GM20000 (cell line): Measurements from ENCODE around the gene CDC25A.

Source experiments
- DNase-seq: peaks from one replicate; pipeline ENCODE4 v3.0.0; 2012; ENCODE audit warnings: low spot score
- TF ChIP-seq, protein P1 (sequence below): IDR thresholded peaks from 2 replicates; pipeline ENCODE4 v1.5.1; 2012; ENCODE audit warnings: mild to moderate bottlenecking, control low read depth; ENCODE audit errors: extremely low read depth, missing control alignments

Gene CDC25A

GRCh38 chr3:48184299-48184698 is 3.9 kb downstream of the CDC25A start:
- TF ChIP-seq, protein P1, sequence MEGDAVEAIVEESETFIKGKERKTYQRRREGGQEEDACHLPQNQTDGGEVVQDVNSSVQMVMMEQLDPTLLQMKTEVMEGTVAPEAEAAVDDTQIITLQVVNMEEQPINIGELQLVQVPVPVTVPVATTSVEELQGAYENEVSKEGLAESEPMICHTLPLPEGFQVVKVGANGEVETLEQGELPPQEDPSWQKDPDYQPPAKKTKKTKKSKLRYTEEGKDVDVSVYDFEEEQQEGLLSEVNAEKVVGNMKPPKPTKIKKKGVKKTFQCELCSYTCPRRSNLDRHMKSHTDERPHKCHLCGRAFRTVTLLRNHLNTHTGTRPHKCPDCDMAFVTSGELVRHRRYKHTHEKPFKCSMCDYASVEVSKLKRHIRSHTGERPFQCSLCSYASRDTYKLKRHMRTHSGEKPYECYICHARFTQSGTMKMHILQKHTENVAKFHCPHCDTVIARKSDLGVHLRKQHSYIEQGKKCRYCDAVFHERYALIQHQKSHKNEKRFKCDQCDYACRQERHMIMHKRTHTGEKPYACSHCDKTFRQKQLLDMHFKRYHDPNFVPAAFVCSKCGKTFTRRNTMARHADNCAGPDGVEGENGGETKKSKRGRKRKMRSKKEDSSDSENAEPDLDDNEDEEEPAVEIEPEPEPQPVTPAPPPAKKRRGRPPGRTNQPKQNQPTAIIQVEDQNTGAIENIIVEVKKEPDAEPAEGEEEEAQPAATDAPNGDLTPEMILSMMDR, result no peak
- DNase-seq, result no peak

GRCh38 chr3:48180531-48181253 is 7.5 kb downstream of the CDC25A start:
- DNase-seq, result no peak
- TF ChIP-seq, protein P1, result no peak

- no peak for DNase-seq
- TF ChIP-seq, protein P1, result no peak
Measured at GRCh38 chr3:48180021-48180420, 8.2 kb downstream of the CDC25A start.

DNA sequence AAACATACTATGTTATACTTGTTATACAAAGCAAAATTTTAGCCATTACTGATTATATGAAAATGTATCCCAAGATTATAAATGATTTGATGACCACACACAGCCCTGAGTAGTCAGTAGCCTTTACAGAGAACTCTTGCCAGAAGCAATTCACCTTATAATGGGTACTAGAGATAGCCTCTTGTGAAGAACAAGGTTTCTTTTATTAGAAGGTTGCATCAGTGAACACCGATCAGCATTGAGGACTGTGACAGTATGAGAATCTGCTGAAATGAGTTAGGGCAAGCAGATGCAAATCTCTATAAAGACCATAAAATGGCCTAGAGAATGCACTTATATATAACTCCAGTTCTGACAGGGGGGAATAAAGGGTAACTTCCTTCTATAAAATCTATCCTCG is 10.1 kb downstream of the CDC25A start:
- DNase-seq, result no peak
- TF ChIP-seq, protein P1, result no peak

DNA sequence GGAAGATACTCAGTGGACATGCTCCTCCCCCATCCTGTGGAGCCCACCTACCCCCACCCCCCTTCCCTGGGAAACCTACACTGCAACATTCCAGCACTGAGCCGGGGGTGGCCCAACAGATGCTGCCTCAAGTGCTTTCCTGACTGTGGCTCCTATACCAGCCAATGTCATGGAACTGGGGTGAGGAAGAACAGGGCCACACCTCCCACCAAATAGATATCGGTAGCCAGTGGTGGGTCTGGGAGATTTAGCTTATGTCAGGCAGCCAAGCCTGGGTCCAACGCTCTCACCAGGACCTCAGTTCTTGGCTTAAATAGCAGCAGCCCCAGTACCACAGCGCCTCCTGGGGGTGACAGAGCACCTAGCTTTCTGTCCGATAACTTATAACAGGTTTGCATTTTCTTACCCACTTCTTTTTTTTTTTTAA is 30.3 kb downstream of the CDC25A start:
- DNase-seq, result peak; percentile 37
- TF ChIP-seq, protein P1, result peak; percentile 11

GRCh38 chr3:48157202-48157840 is 30.9 kb downstream of the CDC25A start:
- no peak for DNase-seq
- TF ChIP-seq, protein P1, result no peak

DNA sequence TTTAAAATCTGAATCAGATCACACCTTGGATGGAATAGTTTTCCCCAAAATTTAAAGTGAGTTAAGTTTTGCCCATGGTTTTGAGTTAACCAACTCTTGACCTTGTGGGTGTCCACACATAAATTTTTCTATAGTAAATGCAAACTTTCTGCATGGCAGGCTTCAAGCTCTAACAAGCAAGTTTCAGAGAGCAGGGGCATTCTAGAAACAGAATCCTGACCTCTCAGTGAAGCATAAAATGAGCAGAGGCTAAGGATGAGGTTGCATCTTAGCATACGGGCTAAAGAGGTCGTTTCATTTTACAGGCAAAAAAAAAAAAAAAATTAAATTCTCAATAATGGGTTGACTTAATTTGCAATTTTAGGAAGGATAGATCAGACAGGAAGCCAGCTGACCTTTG is 32.1 kb downstream of the CDC25A start:
- no peak for DNase-seq
- TF ChIP-seq, protein P1, result no peak
